PC-9 (cell line): ENCODE measurements around the gene STPG3. TPM values are rescaled to one million over a fixed set of nuclear protein-coding genes. Genes with fewer than 3 reads are reported as not detected.

Source experiments
- BruUV-seq: library from RNA; stranded (reverse); fragments of 400-500 nt; replicated peaks from 2 replicates; lab custom pipeline; 2021; lab: Mats Ljungman, UMichigan
- CTCF ChIA-PET: fragments of 300-600 bp; sonication (Branson Sonifier 250); formaldehyde crosslinking; loops from one replicate; lab custom pipeline; 2022; ENCODE audit warnings: antibody characterized with exemption; lab: Charles Lee
- POLR2A ChIA-PET: fragments of 300-600 bp; sonication (Branson Sonifier 250); formaldehyde crosslinking; loops from one replicate; lab custom pipeline; 2022; ENCODE audit warnings: antibody characterized with exemption; ENCODE audit not compliant: unreplicated experiment; lab: Charles Lee
- DNase-seq, 2 experiments: peaks; one replicate each; pipeline versions ENCODE4 v3.0.0 to v3.0.0-alpha.2; 2015 to 2022; ENCODE audit warnings: mixed read lengths in 1 of 2
- H2AFZ ChIP-seq: fragments of 200-600 bp; sonication (generic); 2 replicates; pipeline ENCODE4 v1.8.1; 2017; ENCODE audit warnings: antibody characterized with exemption
- H3F3A ChIP-seq: fragments of 200-600 bp; sonication (generic); 2 replicates; pipeline ENCODE4 v1.8.1; 2017; ENCODE audit warnings: antibody characterized with exemption, mild to moderate bottlenecking, low read depth; ENCODE audit not compliant: insufficient read depth
- H3K27ac ChIP-seq: fragments of 200-600 bp; sonication (generic); 2 replicates; pipeline ENCODE4 v1.6.1; 2016; ENCODE audit warnings: mixed run types
- H3K27me3 ChIP-seq: fragments of 200-600 bp; sonication (generic); 2 replicates; pipeline ENCODE4 v1.6.1; 2016; ENCODE audit warnings: low read depth, mixed run types; ENCODE audit not compliant: insufficient read depth
- H3K36me3 ChIP-seq: fragments of 200-600 bp; sonication (generic); 2 replicates; pipeline ENCODE4 v1.6.1; 2016; ENCODE audit warnings: low read depth, mixed run types
- H3K4me1 ChIP-seq: fragments of 200-600 bp; sonication (generic); replicated peaks from 2 replicates; pipeline ENCODE4 v1.6.1; 2016; ENCODE audit warnings: mixed run types; ENCODE audit not compliant: insufficient read depth
- H3K4me2 ChIP-seq: fragments of 200-600 bp; sonication (generic); 2 replicates; pipeline ENCODE4 v1.6.1; 2017; ENCODE audit warnings: mixed run types
- H3K4me3 ChIP-seq: fragments of 200-600 bp; sonication (generic); 2 replicates; pipeline ENCODE4 v1.6.1; 2016; ENCODE audit warnings: mixed run types
- H3K79me2 ChIP-seq: fragments of 200-600 bp; sonication (generic); 2 replicates; pipeline ENCODE4 v1.6.1; 2017; ENCODE audit warnings: low read depth, mixed run types
- H3K9me2 ChIP-seq: fragments of 200-600 bp; sonication (generic); 2 replicates; pipeline ENCODE4 v1.8.1; 2017; ENCODE audit warnings: mild to moderate bottlenecking; ENCODE audit not compliant: insufficient read depth
- H3K9me3 ChIP-seq: fragments of 200-600 bp; sonication (generic); 2 replicates; pipeline ENCODE4 v1.8.1; 2016; ENCODE audit warnings: low read depth; ENCODE audit not compliant: insufficient read depth
- H4K20me1 ChIP-seq: fragments of 200-600 bp; sonication (generic); 2 replicates; pipeline ENCODE4 v1.8.1; 2017; ENCODE audit not compliant: insufficient read depth
- CTCF ChIP-seq: fragments of 200-600 bp; sonication (generic); conservative IDR thresholded peaks from 2 replicates; pipeline ENCODE4 v1.6.1; 2017; ENCODE audit warnings: mixed run types, antibody characterized with exemption, mild to moderate bottlenecking, moderate library complexity
- EZH2 ChIP-seq: fragments of 200-600 bp; sonication (generic); IDR thresholded peaks from 2 replicates; pipeline ENCODE4 v1.8.0; 2017; ENCODE audit warnings: antibody characterized with exemption, low read depth
- intact Hi-C: fragments of 100-400 bp; cut with micrococcal nuclease; formaldehyde crosslinking; loops from one replicate; pipeline ENCODE4 v1.10.0; 2022; ENCODE audit not compliant: unreplicated experiment
- total RNA-seq: library from RNA; stranded (reverse); gene quantifications from 2 replicates; pipeline ENCODE4 v1.2.3, GENCODE V29; 2021

STPG3 gene
- total RNA-seq, 1 experiment from 2014 or later = 0.46 TPM

- H3K4me3 ChIP-seq = peak overlapping the region; percentile 89; the same call in 1 of the 2 replicates
- H2AFZ ChIP-seq = no peak overlapping the region
- POLR2A ChIA-PET = interaction anchor here (0.6 to 1.3 kb wide), 7 partner anchors 12 to 165 kb away, joined by 3 to 9 read pairs (median 4); partner anchors contain the start of gene TUBB4B
- intact Hi-C loops = loop anchor here (2.0 kb wide), 2 partner anchors 36 to 50 kb away; partner anchors contain the start of genes RNF224 and TUBB4B
- no peaks in the 10 kb centered on the region for H3K9me3 ChIP-seq
- TF ChIP-seq EZH2 (no peak), CTCF (no peak)
- H3K27me3 ChIP-seq = no peaks in the 10 kb centered on the region
- H3K9me2 ChIP-seq = no peaks in the 10 kb centered on the region
- H3K4me2 ChIP-seq = peak overlapping the region; percentile 83
- no peaks in the 10 kb centered on the region for H3K36me3 ChIP-seq
- peaks cover 24% of the 10 kb centered on the region for H3F3A ChIP-seq
- peaks cover 16% of the 10 kb centered on the region for H3K4me1 ChIP-seq
- DNase-seq = peak in 1 of 2 experiments; percentile 74
- peak overlapping the region; percentile 60 for H3K27ac ChIP-seq
- H3K79me2 ChIP-seq = peaks cover 26% of the 10 kb centered on the region; the same call in 1 of the 2 replicates
- peaks cover 6% of the 10 kb centered on the region; the same call in 1 of the 2 replicates for H4K20me1 ChIP-seq
- BruUV-seq = TSS peak; percentile 91
- CTCF ChIA-PET = interaction anchor here (0.5 to 1.1 kb wide), 5 partner anchors 25 to 126 kb away, joined by 3 to 10 read pairs (median 5); partner anchors contain the start of gene NRARP
Measured at GRCh38 chr9:137276473-137277328, 25.6 kb downstream of the STPG3 start.

GRCh38 chr9:137277329-137278041 is 26.4 kb downstream of the STPG3 start, which contains the start of gene TOR4A:
TOR4A (plus strand) TSS chr9:137277726; CDS start chr9:137278690, 964 bp downstream.
- H2AFZ ChIP-seq = peak within 1 kb of the TSS; percentile 74
- peak within 1 kb of the TSS; percentile 89 for H3K4me3 ChIP-seq
- H3F3A ChIP-seq = peaks cover 24% of the 10 kb centered on the region
- H3K9me2 ChIP-seq = no peaks in the 10 kb centered on the region
- peaks cover 26% of the 10 kb centered on the region; the same call in 1 of the 2 replicates for H3K79me2 ChIP-seq
- DNase-seq = peak; percentile 90 to 98
- TF ChIP-seq EZH2 (no peak), CTCF (no peak; the same call in 1 of the 2 replicates)
- BruUV-seq = no TSS peak
- POLR2A ChIA-PET = interaction anchor here (0.6 to 1.3 kb wide), 9 partner anchors 9 to 264 kb away, joined by 3 to 9 read pairs (median 4); partner anchors contain the start of genes NRARP and TUBB4B
- H3K4me2 ChIP-seq = peak within 1 kb of the TSS; percentile 83
- peaks cover 6% of the 10 kb centered on the region; the same call in 1 of the 2 replicates for H4K20me1 ChIP-seq
- H3K4me1 ChIP-seq = peaks cover 16% of the 10 kb centered on the region
- CTCF ChIA-PET = interaction anchor here (0.5 to 1.1 kb wide), 6 partner anchors 25 to 254 kb away, joined by 3 to 11 read pairs (median 5); partner anchors contain the start of gene NRARP
- peaks cover 5% of the 10 kb centered on the region; the same call in 1 of the 2 replicates for H3K36me3 ChIP-seq
- no peaks in the 10 kb centered on the region for H3K9me3 ChIP-seq
- no peaks in the 10 kb centered on the region for H3K27me3 ChIP-seq
- intact Hi-C loops = loop anchor here (2.0 kb wide), 2 partner anchors 37 to 51 kb away; partner anchors contain the start of genes RNF224 and TUBB4B
- peak within 1 kb of the TSS; percentile 60 for H3K27ac ChIP-seq
